Femur (tissue), 1 donor: ENCODE measurements around the gene TRAFD1.
"Not testable (repeated sequence)": the region's sequence is repeated elsewhere in the genome, so short reads cannot be mapped to it uniquely, and the experiment has no call there.

Experiments used
- DNase-seq: peaks from one replicate; pipeline ENCODE4 v3.0.0-alpha.2; 2017

The TRAFD1 gene, protein sequence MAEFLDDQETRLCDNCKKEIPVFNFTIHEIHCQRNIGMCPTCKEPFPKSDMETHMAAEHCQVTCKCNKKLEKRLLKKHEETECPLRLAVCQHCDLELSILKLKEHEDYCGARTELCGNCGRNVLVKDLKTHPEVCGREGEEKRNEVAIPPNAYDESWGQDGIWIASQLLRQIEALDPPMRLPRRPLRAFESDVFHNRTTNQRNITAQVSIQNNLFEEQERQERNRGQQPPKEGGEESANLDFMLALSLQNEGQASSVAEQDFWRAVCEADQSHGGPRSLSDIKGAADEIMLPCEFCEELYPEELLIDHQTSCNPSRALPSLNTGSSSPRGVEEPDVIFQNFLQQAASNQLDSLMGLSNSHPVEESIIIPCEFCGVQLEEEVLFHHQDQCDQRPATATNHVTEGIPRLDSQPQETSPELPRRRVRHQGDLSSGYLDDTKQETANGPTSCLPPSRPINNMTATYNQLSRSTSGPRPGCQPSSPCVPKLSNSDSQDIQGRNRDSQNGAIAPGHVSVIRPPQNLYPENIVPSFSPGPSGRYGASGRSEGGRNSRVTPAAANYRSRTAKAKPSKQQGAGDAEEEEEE

DNA sequence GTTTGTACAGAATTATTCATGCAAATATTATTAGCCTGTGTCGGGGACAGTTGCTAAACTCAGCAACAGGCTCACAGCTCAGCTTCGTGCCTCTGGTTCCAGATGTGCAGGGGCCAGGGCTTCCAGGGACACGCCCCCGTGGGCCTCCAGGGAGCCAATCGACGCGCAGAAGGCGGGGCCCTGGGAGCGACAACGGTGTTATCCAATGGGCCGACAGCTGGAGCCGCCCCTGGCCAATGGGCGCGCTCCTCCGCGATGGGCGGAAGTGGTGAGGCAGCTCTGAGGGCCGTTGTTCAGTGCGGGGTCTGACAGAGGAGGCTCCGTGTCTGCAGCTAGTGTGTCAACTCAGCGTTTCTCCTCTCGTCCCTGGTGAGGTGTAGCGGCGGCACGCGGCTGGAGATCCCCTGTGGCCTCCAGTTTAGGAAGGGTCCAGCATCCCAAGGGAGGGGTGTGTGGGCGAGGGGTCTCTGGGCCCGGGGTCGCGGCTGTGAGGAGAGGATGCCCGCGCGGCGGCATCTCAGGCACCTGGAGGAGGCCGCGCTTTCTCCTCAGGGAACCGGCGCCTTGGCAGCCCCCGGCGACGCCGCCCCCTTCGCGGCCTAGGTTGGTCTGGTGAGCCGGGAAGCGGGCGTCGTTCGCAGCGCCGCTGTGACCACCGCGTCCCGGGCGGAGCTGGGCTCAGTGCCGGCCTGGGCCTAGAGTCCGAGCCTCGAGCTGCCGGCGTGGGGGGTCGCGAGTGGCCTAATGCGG is at the start of gene TRAFD1:
Gene TRAFD1, plus strand, starts transcription at position 311 of the 750 bp plus-strand sequence. CDS start 4,963 bp downstream, outside the sequence.
- peak; percentile 99 for DNase-seq

DNA sequence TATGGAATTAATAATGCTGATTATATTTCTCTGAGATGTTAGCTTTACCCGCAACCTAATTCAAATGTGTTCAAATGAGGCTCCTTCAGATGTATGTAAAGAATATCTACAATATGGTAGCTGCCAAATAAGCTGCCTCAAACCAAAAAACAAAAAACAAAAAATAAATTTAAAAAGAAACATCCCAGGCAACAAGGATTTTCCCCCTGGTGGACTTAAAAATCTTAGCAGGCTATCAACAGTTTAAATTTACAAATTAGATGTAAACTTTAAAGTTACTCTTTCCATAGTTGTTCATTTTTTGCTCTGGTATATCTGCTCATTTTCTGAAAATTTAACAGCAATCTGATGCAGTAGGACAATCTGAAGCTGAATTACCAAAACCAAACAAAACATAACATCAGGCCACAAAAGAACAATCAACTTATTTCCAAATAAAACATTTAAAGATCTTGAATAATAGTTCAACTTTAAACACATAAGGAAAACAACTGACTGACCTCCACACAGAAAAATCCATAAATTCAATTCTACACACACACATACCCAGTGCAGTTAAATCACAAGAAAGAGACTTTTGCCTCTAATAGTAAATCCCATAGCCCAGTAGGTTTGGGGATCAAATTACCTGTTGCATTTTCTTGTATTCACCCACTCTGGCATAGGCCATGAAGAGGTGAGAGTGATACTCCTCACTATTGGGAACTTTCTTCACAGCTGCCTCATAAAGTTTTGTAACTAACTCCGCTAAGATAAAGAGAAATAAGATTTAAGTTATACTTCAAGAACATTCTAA is 38.1 kb upstream of the TRAFD1 start:
- DNase-seq, result no peak

DNA sequence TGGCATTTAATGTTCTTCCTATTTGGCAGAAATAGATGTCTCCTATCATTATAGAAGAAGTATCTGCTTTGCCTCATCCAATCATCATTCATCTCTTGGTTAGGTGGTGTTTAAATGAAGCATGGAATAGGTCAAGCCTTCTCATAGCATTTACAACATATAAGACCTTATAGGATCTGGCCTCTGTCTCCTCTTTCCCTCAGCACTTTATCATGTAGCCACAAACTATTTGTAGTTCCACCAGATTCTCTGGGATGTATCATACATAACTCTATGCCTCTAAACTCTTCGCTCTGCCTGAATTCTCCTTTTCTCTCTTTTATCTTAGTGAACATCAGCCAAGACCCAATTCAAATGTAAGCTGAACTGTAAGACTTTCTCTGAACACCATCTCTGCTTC is 37.5 kb upstream of the TRAFD1 start:
- no peak for DNase-seq

DNA sequence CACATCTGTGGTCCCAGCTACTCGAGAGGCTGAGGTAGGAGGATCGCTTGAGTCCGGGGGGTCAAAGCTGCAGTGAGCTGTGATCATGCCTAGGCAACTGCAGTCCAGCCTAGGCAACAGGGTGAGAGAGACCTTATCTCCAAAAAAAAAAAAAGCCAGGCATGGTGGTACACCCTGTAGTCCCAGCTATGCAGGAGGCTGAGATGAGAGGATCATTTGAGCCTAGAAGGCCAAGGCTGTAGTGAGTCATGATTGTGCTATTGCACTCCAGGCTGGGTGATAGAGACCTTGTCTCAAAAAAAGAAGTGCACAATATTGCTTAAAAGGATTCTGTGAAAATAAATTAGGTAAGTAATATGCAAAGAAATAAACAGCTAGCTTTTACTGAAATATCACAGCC is 33.8 kb upstream of the TRAFD1 start:
- no peak for DNase-seq

DNA sequence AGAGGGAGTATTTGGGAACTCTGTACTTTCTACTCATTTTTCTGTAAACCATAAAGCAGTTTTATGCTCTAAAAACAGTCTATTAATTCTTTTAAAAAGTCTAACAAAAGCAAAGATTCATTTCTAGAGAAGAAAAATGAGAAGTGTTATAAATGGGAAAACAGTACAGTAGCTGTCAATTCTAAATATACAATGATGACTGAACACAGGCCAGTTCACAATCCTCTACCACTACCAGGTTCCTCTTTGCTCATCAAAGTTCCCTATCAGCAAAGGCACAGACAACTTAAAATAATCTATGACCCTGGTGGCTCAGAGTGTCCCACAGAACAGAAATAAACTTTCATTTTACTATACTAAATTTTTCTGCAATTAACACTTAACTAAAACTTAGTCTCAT is 29.3 kb upstream of the TRAFD1 start:
- DNase-seq, result no peak

DNA sequence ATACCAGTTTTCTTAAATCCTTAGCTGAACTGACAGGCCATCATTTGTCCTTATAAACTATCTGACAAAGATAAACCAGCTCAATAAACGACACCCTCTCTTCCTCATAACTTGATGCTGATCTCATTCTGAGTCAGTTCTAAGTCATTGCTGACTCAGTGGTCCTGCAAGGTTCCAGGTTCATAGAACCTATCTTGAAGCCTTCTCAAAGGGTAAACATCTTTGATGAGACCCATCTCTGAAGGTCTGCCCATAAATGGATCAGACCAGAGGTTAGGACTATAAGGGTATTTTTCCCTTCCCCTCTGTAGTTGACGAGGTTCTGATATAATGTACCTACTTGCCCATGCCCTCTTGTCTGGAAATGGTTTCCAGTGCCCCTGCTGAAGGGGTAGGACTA is 28.7 kb upstream of the TRAFD1 start:
- DNase-seq, result no peak

DNA sequence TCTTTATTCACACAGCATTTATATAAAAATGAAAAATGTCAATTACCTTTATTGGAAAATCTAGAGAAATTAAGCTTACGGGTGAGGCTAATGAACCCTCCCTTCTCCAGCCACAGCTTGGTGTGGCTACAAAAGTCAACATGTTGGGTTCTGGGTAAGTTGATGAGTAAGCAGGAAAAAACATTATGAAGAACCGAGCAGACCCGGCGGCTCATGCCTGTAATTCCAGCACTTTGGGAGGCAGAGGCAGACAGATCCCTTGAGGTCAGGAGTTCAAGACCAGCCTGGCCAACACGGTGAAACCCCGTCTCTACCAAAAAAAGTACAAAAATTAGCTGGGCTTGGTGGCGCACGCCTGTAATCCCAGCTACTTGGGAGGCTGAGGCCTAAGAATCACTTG is 27.7 kb upstream of the TRAFD1 start:
- DNase-seq, result no peak

DNA sequence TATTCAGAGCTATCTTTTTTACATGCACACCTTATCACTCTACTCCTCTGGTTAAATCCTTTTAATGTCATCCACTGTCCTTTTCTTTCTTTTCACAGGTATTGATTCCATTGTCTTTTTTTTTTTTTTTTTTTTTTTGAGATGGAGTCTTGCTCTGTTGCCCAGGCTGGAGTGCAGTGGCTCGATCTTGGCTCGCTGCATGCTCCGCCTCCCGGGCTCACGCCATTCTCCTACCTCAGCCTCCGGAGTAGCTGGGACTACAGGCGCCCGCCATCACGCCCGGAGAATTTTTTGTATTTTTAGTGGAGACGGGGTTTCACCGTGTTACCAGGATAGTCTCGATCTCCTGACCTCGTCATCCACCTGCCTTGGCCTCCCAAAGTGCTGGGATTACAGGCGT is 24.9 kb upstream of the TRAFD1 start:
- not testable (repeated sequence) for DNase-seq

DNA sequence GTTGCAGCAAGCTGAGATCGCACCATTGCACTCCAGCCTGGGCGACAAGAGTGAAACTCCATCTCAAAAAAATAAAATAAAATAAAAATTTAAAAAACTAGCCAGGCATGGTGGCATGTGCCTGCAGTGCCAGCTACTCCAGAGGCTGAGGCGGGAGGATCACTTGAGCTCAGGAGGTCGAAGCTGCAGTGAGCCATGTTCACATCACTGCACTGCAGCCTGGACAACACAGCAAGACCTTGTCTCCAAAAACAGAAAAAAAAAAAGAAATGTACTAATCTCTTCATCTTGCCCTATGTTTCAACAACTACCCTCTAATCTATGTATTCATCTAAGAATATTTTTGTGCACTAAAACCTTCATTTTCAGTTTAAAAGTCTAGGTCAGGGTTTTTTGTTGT is 23.2 kb upstream of the TRAFD1 start:
- DNase-seq, result no peak

DNA sequence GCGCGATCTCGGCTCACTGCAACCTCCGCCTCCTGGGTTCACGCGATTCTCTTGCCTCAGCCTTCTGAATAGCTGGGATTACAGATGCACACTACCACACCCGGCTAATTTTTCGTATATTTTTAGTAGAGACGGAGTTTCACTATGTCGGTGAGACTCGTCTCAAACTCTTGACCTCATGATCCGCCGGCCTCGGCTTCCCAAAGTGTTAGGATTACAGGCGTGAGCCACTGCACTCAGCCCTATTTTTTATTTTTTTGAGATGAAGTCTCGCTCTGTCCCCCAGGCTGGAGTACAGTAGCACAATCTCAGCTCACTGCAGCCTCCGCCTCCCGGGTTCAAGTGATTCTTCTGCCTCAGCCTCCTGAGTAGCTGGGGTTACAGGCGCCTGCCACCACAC is 22.6 kb upstream of the TRAFD1 start:
- DNase-seq, result not testable (repeated sequence)

DNA sequence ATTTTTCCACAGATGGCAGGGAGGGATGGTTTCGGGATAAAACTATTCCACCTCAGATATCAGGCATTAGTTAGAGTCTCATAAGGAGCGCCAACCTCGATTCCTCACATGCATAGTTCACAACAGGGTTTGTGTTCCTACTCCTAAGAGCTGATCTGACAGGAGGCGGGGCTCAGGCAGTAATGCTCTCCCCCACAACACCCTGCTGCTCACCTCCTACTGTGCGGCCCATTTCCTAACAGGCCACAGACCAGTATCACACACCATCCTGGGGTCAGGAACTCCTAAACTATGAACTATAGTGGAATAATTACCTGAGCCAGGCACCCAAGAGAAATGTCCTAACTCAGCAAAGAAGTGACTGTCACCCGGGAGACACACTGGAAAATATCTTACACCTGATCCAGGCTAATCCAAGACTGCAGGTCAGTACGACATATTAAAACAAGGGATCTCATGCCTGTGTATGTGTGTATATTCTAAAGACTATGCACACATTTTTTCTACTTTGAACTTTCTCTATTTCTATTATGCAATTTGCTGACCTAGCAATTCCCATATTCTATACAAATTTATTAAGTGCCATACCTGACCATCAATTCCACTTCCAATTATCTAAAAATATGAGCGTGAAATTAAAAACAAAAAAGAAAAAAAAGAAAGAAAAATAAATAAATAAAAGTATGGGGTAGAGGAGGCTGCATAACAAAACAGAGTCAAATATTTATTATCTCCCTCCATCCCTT is 21.4 kb upstream of the TRAFD1 start:
- DNase-seq, result no peak

DNA sequence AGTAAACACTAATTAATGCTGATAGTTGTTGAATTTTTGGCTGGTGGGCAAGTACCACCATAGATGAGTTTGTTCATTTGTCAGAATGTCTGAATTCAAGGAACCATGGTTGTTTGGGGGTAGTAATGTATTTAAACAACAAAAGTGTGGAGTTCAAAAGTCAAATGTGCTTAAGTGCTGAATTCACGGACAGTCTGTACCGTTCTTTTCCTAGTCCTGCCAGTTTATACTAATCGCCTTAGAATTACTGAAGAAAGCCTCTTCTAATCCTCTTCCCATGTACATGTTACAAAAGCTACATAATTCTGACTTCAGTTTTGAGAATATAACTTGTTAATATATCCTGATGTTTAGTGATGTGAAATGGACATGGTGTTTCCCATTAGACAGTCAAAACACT is 19.5 kb upstream of the TRAFD1 start:
- DNase-seq, result no peak

DNA sequence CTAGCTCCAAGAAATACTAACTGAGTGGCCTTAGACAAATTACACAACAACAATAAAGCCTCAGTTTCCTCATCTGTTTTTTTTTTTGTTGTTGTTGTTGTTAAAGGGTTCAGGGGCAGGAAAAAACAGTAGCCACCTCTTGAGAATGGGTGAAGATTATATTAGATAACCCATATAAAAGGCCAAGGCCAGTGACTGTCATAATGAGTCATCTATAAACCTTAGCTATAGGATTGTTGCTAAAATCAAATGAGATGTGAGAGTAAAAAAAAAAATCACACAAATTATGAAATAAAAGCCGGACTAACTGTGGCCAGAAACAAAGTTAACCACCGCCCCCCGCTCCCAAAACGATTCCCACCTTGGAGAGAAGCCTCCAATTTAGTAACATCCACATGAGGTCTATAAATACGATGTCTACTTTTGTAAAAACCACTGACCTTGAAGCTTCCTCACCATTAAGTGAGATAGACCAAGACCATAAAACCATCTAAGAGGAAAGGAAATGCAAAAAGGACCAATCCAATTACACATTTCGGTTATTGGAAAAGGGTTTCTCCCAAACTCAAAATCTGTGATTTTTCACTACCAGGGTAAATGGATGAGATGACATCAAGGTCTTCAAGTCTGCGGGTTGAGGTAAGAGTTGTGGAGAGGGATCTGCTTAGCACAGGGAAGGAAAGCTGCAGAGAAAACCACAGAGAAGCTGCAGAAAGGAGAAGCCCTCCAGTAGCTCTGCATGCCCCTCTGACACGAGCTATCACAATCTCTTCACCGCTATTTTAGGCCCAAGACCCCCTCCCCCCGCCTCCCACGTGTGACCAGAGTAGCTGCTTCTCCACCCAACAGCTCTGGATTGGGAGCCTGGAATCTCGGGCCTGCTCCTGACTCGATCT is 17.8 kb upstream of the TRAFD1 start:
- DNase-seq, result peak; percentile 51

DNA sequence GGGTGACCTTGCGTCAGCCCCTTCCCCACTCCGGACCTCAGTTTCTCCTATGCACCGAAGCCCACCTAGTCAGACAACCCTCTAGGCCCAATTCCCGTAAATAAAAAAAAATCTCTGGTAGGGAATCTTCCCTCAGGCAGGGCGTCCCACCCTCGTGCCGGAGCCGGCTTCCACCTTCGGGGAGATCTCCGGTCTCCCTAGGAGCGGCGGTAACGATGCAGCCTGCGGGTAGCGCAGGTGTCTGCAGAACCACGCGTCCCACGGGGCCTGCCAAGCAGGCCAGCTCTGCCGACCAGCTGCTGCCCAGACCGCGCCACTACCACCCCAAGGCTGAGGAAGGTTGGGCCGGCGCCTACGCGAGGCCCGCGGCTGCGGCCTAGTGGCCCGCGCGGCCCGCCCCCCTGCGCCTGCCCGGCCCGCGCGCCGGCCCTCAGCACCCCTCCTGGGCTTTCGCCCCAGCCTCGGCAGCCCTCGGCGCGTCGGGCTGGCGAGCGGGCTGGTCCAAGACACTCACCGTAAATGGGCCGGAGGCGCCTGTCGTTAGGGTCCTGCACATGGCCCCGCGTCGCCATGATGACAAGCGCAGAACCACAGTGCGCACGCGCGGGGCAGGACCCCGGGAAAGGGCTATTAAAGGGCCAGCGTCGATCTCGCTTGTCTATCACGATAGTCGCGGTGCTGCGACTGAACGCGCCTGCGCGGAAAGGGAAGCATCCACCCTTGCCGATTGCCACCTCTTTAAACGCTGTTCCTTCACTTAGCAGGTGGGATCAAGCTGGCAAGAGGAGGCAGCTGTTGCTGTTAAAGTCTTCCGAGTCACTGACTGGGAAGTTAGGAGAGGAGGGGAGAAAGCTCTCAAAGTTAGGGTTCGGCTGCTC is 16.9 kb upstream of the TRAFD1 start, which contains the start of gene NAA25:
Gene NAA25, minus strand, starts transcription at position 582 of the 878 bp plus-strand sequence. Its CDS starts 10 bp downstream, at position 572.
- DNase-seq, result peak; percentile 92

DNA sequence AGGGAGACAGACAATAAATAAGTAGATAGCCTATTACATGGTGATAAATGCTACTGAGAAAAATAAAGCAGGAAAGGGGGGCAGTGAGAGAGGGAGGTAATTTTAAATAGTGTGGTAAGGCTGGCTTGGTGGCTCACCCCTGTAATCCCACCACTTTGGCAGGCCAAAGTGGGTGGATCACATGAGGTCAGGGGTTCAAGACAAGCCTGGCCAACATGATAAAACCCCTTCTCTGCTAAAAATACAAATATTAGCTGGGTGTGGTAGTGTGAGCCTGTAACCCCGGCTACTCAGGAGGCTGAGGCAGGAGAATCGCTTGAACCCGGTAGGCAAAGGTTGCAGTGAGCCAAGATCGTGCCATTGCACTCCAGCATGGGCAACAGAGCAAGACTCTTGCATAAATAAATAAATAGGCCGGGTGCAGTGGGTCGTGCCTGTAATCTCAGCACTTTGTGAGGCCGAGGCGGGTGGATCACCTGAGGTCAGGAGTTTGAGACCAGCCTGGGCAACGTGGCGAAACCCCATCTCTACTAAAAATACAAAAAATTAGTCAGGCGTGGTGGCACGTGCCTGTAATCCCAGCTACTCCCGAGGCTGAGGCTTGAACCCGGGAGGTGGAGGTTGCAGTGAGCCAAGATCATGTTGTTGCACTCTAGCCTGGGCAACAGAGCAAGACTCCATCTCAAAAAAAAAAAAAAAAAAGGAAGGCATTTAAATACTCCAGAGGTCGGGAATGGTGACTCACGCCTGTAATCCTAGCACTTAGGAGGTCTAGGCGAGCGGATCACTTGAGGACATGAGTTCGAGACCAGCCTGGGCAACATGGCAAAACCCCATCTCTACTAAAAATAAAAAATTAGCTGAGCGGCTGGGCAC is 14.3 kb upstream of the TRAFD1 start:
- not testable (repeated sequence) for DNase-seq

DNA sequence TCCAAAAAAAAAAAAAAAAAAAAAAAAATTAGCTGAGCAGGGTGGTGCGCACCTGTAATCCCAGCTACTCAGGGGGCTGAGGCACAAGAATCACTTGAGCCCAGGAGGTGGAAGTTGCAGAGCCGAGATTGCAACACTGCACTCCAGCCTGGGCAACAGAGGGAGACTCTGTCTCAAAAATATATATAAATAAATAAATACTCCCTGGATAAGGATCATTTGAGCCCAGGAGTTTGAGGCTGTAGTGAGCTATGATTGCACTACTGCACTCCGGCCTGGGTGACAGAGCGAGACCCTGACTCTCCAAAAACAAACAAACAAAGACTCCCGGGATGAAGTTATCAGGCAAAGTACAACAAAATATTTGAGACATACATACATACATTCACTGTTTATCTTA is 13.4 kb upstream of the TRAFD1 start:
- DNase-seq, result no peak

DNA sequence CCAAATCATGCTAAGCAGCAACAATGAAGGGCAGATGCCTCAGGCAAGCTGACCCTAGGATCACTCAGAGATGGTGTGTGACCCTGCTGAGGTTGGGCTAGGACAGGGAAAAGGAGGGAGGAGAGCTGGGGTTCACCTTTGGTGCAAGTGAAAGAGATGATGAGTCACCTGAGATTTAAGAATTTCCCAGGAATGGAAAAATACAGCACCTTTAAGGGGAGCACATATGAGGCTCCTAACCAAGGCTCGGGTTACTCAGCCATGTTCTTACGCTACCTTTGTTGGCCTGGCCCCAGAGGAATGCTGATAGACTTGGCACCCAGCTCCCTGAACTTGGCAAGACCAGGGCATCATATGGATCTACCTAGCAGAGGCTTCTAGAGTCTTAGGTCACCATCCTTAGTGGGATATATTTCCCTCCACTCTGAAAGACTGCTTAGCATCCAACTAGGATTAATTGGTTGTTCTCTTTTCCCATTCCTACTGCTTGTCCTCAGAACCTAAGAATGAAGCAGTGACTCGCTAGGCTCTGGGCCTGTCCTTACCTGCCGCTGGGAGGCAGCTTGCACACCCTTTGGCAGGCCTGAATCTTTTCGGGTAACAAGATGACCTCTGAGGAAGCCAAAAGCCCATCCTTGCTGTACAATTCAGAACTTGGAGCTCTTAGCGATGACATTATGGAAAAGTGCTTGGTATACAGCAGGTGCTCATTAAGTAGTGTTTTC is 12.8 kb upstream of the TRAFD1 start:
- DNase-seq, result no peak
